ENCODE measurements around the gene BBOX1.

GRCh38 chr11:27088353-27088752 is 47.7 kb downstream of the BBOX1 start:
- TF ChIP-seq MAX (IDR thresholded peaks at IDR 0.05) (no peak), CTCF (IDR thresholded peaks at IDR 0.05; ENCODE audit: low read depth, low read length, missing input control) (no peak), FOXA1 (IDR thresholded peaks at IDR 0.05) (no peak), JUND (IDR thresholded peaks at IDR 0.05) (no peak), REST (IDR thresholded peaks at IDR 0.05) (no peak), GABPA (IDR thresholded peaks at IDR 0.05 in 1 of 2, conservative IDR thresholded peaks at IDR 0.05 in 1 of 2) (peak in 1 of 2 donors; percentile 15), RAD21 (IDR thresholded peaks at IDR 0.05) (peak; percentile 50 to 54), ZBTB33 (IDR thresholded peaks at IDR 0.05) (peak; percentile 50), YY1 (IDR thresholded peaks at IDR 0.05) (peak; percentile 78), HNF4G (IDR thresholded peaks at IDR 0.05) (peak; percentile 14), RXRA (IDR thresholded peaks at IDR 0.05) (peak; percentile 64 to 66), ATF3 (IDR thresholded peaks at IDR 0.05) (peak; percentile 32), EGR1 (IDR thresholded peaks at IDR 0.05; ENCODE audit: low read depth in 2 of 2) (no peak), TAF1 (conservative IDR thresholded peaks at IDR 0.05) (no peak)

All from liver (tissue), 3 donors.